ENCODE results near the gene BLMH. TPM values are rescaled to one million over a fixed set of nuclear protein-coding genes. Genes with fewer than 3 reads are reported as not detected.

BLMH gene
- total and polyA plus RNA-seq, 10 of the 15 experiments (the other 5 are each of a cell fraction or from before 2014, with no cell fraction given): 16.1 to 63.9 (median 54.0) TPM

GRCh38 chr17:30219315-30219714 lies 72.4 kb downstream of the BLMH start (continued):
- TF ChIP-seq NKRF (conservative IDR thresholded peaks at IDR 0.05) (no peak), SUZ12 (IDR thresholded peaks at IDR 0.05; ENCODE audit: unreplicated experiment) (no peak), ATF2 (IDR thresholded peaks at IDR 0.05; ENCODE audit: low read length) (no peak), ZNF217 (IDR thresholded peaks at IDR 0.05) (no peak)

GRCh38 chr17:30218799-30219198 lies 72.9 kb downstream of the BLMH start:
- FAIRE-seq (peak; percentile 81), DNase-seq (ENCODE audit: low read depth, low spot score) (no peak), ATAC-seq (peak; percentile 79)
- no peaks in the 10 kb centered on the region for H3K79me2 ChIP-seq (ENCODE audit: control insufficient read depth, insufficient read depth, low read length)
- intact Hi-C loops (cut with micrococcal nuclease; ENCODE audit: unreplicated experiment): no loop called here
- no peak overlapping the region for H3K9ac ChIP-seq (ENCODE audit: control insufficient read depth, insufficient read depth, low read length)
- no peak overlapping the region for H3K4me3 ChIP-seq
- no peaks in the 10 kb centered on the region for H4K20me1 ChIP-seq (ENCODE audit: control insufficient read depth, insufficient read depth)
- ChIA-PET POLR2A (interaction anchor here (1.0 kb wide), 1 partner anchor 15 kb away, joined by 3 read pairs; no protein-coding TSS in a partner anchor), CTCF (interaction anchor here (1.0 to 1.3 kb wide), 3 partner anchors 16 to 114 kb away, joined by 3 to 4 read pairs (median 4); no protein-coding TSS in a partner anchor), RAD21 (ENCODE audit: unreplicated experiment) (no interaction called here), SMC1A (ENCODE audit: uncharacterized antibody, unreplicated experiment) (no interaction called here)
- H3K4me2 ChIP-seq (ENCODE audit: control insufficient read depth, insufficient read depth): no peak overlapping the region; the same call in none of the 2 replicates
- no peaks in the 10 kb centered on the region for H3K36me3 ChIP-seq (ENCODE audit: control insufficient read depth in 2 of 2, insufficient read depth in 2 of 2, low read length in 1 of 2)
- peaks cover 6% of the 10 kb centered on the region; the same call in 1 of the 2 replicates for H3K4me1 ChIP-seq (ENCODE audit: control insufficient read depth, insufficient read depth, low read length)
- no peaks in the 10 kb centered on the region for H3K27me3 ChIP-seq (replicated peaks in 1 of 2; ENCODE audit: control insufficient read depth in 2 of 2, insufficient read depth in 2 of 2, low read length in 1 of 2)
- 4% methylated on average over 9 of the region's 9 CpGs for WGBS (ENCODE audit: insufficient coverage, insufficient replicate concordance, low lambda C conversion rate, missing lambda C conversion rate)
- no TSS peak for BruUV-seq (replicated peaks)
- peak overlapping the region; percentile 46 for H2AFZ ChIP-seq (ENCODE audit: control insufficient read depth, low read depth, low read length)
- H3K9me3 ChIP-seq (replicated peaks; ENCODE audit: control insufficient read depth, insufficient read depth, low read length): no peaks in the 10 kb centered on the region
- in situ Hi-C loops (cut with MboI): no loop called here
- no peak overlapping the region for H3K27ac ChIP-seq (ENCODE audit: control insufficient read depth, insufficient read depth)
- TF ChIP-seq IKZF1 (conservative IDR thresholded peaks at IDR 0.05) (peak; percentile 55; the same call in 1 of the 2 replicates), ZBTB4 (CRISPR knock-in tag; IDR thresholded peaks at IDR 0.05) (no peak), MLLT1 (IDR thresholded peaks at IDR 0.05) (no peak), BCL11A (IDR thresholded peaks at IDR 0.05; ENCODE audit: low read depth, low read length) (no peak), MAX (IDR thresholded peaks at IDR 0.05; ENCODE audit: low read depth, low read length) (no peak), RAD51 (IDR thresholded peaks at IDR 0.05) (no peak), CTCF (IDR thresholded peaks at IDR 0.05 in 2 of 3, conservative IDR thresholded peaks at IDR 0.05 in 1 of 3; ENCODE audit: control insufficient read depth in 2 of 3, extremely low read depth in 1 of 3, insufficient read depth in 1 of 3, low read depth in 3 of 3, low read length in 3 of 3) (no peak), TAF1 (IDR thresholded peaks at IDR 0.05; ENCODE audit: borderline replicate concordance, low read depth, low read length) (no peak)

Data from GM12878 (cell line).